Measurements from ENCODE around the gene TMEM123. TPM values are rescaled to one million over a fixed set of nuclear protein-coding genes. Genes with fewer than 3 reads are reported as not detected.

The TMEM123 gene
- total RNA-seq, 2 experiments from 2014 or later, result 434 to 461 TPM

DNA sequence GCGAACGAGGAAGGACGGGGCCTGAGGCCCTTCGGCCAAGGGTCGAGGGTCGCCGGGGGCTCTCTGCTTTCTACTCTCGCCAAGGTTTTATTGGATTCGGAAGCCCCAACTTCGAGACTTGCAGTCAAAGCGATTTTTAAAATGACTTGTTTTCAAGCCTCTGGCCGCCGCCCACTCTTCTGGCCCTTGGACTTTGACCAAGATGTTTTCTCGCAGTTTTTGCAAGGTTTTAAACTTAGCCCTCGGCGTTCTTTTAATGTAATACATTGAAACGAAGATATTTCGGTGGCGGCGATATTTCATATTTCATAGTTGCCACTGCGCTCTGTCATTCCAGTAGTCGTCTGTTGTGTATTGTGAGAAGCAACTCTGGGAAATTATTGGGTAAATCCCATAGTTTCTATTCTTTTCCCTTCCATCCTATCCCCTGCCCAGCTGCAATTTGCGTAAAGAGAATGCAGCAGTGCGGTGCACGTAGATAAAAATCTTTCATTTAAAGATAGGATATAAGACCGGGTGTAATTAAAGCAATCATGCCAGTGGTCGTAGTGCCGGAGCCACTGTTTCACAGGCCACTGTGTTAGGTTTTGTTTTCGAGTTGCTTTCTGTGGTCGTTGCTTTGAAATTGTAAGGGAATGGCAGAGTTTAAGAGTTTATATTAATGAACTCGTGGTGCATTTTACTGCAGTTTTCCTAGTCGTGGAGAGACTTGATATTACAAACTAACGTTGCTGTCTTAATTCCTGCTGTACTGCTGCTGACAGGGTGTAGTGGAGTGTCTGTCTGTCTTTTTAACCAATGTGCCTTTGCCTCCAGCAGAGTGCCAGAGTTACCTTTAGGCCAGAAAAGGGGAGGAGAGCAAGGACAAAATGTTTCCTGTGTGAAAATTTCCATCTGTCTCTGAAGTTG, 104.8 kb downstream of the TMEM123 start:
- Mint-ChIP-seq H3K9me3 (ENCODE audit: insufficient read depth) (no peaks in the 10 kb centered on the region), H3K36me3 (ENCODE audit: low read depth) (peaks cover 27% of the 10 kb centered on the region), H3K4me1 (ENCODE audit: low read depth) (peaks cover 33% of the 10 kb centered on the region), H3K4me3 (peak overlapping the region; percentile 97), H3K27me3 (ENCODE audit: low read depth) (no peaks in the 10 kb centered on the region), H3K27ac (peak overlapping the region; percentile 98)
- DNase-seq (peak; percentile 38), ATAC-seq (peak; percentile 24)
- ChIA-PET CTCF (interaction anchor here (1.3 to 4.0 kb wide), 7 partner anchors 12 to 266 kb away, joined by 3 to 22 read pairs (median 15); no protein-coding TSS in a partner anchor), POLR2A (interaction anchor here (0.7 kb wide), 1 partner anchor 104 kb away, joined by 3 read pairs; no protein-coding TSS in a partner anchor)

DNA sequence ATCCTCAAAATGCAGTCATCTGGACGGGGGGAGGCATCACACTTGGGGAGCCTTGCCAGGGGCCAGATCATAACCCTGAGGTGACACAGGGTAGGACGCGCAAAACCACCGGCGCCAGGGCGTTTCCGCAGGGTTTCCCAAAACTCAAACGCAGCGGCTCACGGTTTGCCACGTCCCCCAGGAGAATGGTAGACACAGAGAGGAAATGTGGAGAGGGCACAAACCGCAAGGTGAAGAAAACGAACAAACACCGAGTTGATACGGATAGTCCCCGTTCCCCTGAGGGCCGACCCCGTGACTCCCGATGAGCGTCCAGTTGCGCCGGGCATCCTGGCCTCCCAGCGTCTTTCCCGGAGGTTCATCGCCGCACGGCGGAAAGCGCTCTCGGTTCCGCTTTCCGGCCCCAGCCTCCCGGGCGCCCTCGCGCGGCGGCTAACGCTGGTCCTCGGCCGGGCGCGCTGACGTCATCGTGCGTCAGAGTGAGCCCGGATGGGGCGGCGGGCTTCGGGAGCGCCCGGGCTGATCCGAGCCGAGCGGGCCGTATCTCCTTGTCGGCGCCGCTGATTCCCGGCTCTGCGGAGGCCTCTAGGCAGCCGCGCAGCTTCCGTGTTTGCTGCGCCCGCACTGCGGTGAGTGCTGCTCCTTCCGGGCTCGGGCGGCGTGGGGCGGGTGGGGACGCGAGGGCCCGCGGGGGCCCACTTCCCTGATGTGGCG, 105.7 kb downstream of the TMEM123 start, which contains the start of gene BIRC2:
Gene BIRC2 (plus strand): TSS at position 467 of the 714 bp plus-strand sequence. CDS start 2,641 bp downstream, outside the sequence.
- DNase-seq (peak; percentile 95), ATAC-seq (peak; percentile 95)
- Mint-ChIP-seq H3K36me3 (ENCODE audit: low read depth) (peaks cover 23% of the 10 kb centered on the region), H3K27me3 (ENCODE audit: low read depth) (no peaks in the 10 kb centered on the region), H3K27ac (peak within 1 kb of the TSS; percentile 98), H3K4me1 (ENCODE audit: low read depth) (peaks cover 35% of the 10 kb centered on the region), H3K9me3 (ENCODE audit: insufficient read depth) (no peaks in the 10 kb centered on the region), H3K4me3 (peak within 1 kb of the TSS; percentile 97)
- CTCF ChIA-PET, result interaction anchor here (1.3 to 6.3 kb wide), 5 partner anchors 12 to 267 kb away, joined by 3 to 148 read pairs (median 21); no protein-coding TSS in a partner anchor
- POLR2A ChIA-PET, result interaction anchor here (0.7 to 1.1 kb wide), 3 partner anchors 38 to 105 kb away, joined by 3 to 5 read pairs (median 3); no protein-coding TSS in a partner anchor

GRCh38 chr11:102346456-102346747, 106.2 kb downstream of the TMEM123 start:
- Mint-ChIP-seq H3K9me3 (ENCODE audit: insufficient read depth) (no peaks in the 10 kb centered on the region), H3K36me3 (ENCODE audit: low read depth) (peaks cover 18% of the 10 kb centered on the region), H3K4me3 (peak overlapping the region; percentile 97), H3K4me1 (ENCODE audit: low read depth) (peaks cover 37% of the 10 kb centered on the region), H3K27ac (peak overlapping the region; percentile 98), H3K27me3 (ENCODE audit: low read depth) (no peaks in the 10 kb centered on the region)
- CTCF ChIA-PET, result interaction anchor here (6.3 kb wide), 1 partner anchor 268 kb away, joined by 148 read pairs; no protein-coding TSS in a partner anchor
- no peak for DNase-seq
- POLR2A ChIA-PET, result interaction anchor here (1.0 to 1.1 kb wide), 2 partner anchors 38 to 47 kb away, joined by 3 to 5 read pairs; no protein-coding TSS in a partner anchor
- no peak for ATAC-seq

Other genes starting within 250 kb of the TMEM123 start
- gene BIRC3, start 135.3 kb downstream of the TMEM123 start, total RNA-seq, result 10 to 100 TPM; 12.9 to 14.5 TPM
- 10 to 100 TPM; 28.3 to 30.4 TPM for gene BIRC2, start 105.6 kb downstream of the TMEM123 start, total RNA-seq
- gene MMP7, start 78.0 kb upstream of the TMEM123 start, total RNA-seq, result not detected
- not detected for gene MMP20, start 172.6 kb upstream of the TMEM123 start, total RNA-seq